H1 (cell line): ENCODE results near the gene RXFP1. TPM values are rescaled to one million over a fixed set of nuclear protein-coding genes. Genes with fewer than 3 reads are reported as not detected.

Experiments used
- CTCF ChIA-PET: fragments of 300-600 bp; sonication (Branson Sonifier 250); formaldehyde crosslinking; loops from one replicate; lab custom pipeline; 2021; ENCODE audit not compliant: partially characterized antibody; lab: Charles Lee
- POLR2A ChIA-PET: fragments of 300-600 bp; sonication (Branson Sonifier 250); formaldehyde crosslinking; loops from one replicate; lab custom pipeline; 2021; ENCODE audit warnings: inconsistent platforms; ENCODE audit not compliant: partially characterized antibody; lab: Charles Lee
- DNase-seq, 2 experiments: peaks; one replicate each; pipeline versions ENCODE4 v3.0.0 to v3.0.0-alpha.2; 2010 to 2022; ENCODE audit warnings: low spot score in 2 of 2, low read depth in 1 of 2, mixed read lengths in 1 of 2
- FAIRE-seq: peaks from 2 replicates; lab custom pipeline; 2011; peaks lifted over from hg19 to GRCh38; lab: Jason Lieb, UNC
- H2AFZ ChIP-seq: 2 replicates; pipeline ENCODE4 v1.8.1; 2012; ENCODE audit warnings: low read length, inconsistent platforms
- H2AK5ac ChIP-seq: 2 replicates; pipeline ENCODE4 v1.6.1; 2013; ENCODE audit warnings: low read depth, low read length
- H2BK120ac ChIP-seq: replicated peaks from 2 replicates; pipeline ENCODE3; 2013; ENCODE audit warnings: low read depth, low read length, inconsistent platforms
- H2BK12ac ChIP-seq: 2 replicates; pipeline ENCODE4 v1.6.1; 2013; ENCODE audit warnings: low read depth, low read length
- H2BK15ac ChIP-seq: 2 replicates; pipeline ENCODE4 v1.6.1; 2013; ENCODE audit warnings: low read length
- H2BK20ac ChIP-seq: 2 replicates; pipeline ENCODE4 v1.6.1; 2013; ENCODE audit warnings: low read length
- H2BK5ac ChIP-seq: 2 replicates; pipeline ENCODE4 v1.6.1; 2013; ENCODE audit warnings: low read depth, low read length
- H3K14ac ChIP-seq: 2 replicates; pipeline ENCODE4 v1.6.1; 2013; ENCODE audit warnings: inconsistent platforms; ENCODE audit not compliant: insufficient read length
- H3K18ac ChIP-seq: 2 replicates; pipeline ENCODE4 v1.6.1; 2013; ENCODE audit warnings: low read length; ENCODE audit errors: extremely low read depth
- H3K23ac ChIP-seq: 2 replicates; pipeline ENCODE4 v1.6.1; 2013; ENCODE audit warnings: inconsistent platforms; ENCODE audit not compliant: insufficient read length
- H3K23me2 ChIP-seq: 2 replicates; pipeline ENCODE4 v1.6.1; 2013; ENCODE audit warnings: low read depth, low read length
- H3K27ac ChIP-seq: 2 replicates; pipeline ENCODE4 v1.6.1; 2011; ENCODE audit warnings: low read depth, low read length, inconsistent platforms
- H3K27me3 ChIP-seq, 4 experiments: replicated peaks in 1 of 4; 1 replicate in 1 of 4; 2 replicates in 3 of 4; pipeline versions ENCODE4 v1.6.1 to v1.8.1; 2011 to 2013; ENCODE audit warnings: low read length in 3 of 4, mild to moderate bottlenecking in 3 of 4, inconsistent platforms in 2 of 4, mixed read lengths in 2 of 4, moderate library complexity in 1 of 4; ENCODE audit not compliant: control insufficient read depth in 3 of 4, insufficient read depth in 3 of 4; ENCODE audit errors: extremely low read depth in 1 of 4
- H3K36me3 ChIP-seq, 4 experiments: 2 replicates each; pipeline versions ENCODE4 v1.6.1 to v1.8.1; 2011 to 2013; ENCODE audit warnings: mild to moderate bottlenecking in 4 of 4, low read length in 3 of 4, moderate library complexity in 2 of 4, control low read depth in 1 of 4, inconsistent platforms in 1 of 4; ENCODE audit not compliant: insufficient read depth in 4 of 4, control insufficient read depth in 2 of 4
- H3K4ac ChIP-seq: replicated peaks from 2 replicates; pipeline ENCODE3; 2013; ENCODE audit warnings: low read length, low read depth, mixed read lengths, inconsistent platforms; ENCODE audit not compliant: insufficient read length
- H3K4me1 ChIP-seq, 4 experiments: replicated peaks in 1 of 4; 1 replicate in 1 of 4; 2 replicates in 3 of 4; pipeline versions ENCODE4 v1.6.1 to v1.8.1; 2011 to 2013; ENCODE audit warnings: low read length in 3 of 4, inconsistent platforms in 2 of 4, mixed read lengths in 1 of 4; ENCODE audit not compliant: insufficient read depth in 4 of 4, control insufficient read depth in 3 of 4
- H3K4me2 ChIP-seq, 2 experiments: 2 replicates each; pipeline versions ENCODE4 v1.6.1 to v1.8.1; 2011 to 2013; ENCODE audit warnings: low read depth in 2 of 2, low read length in 2 of 2, control low read depth in 1 of 2, inconsistent platforms in 1 of 2, mild to moderate bottlenecking in 1 of 2; ENCODE audit not compliant: insufficient read depth in 1 of 2
- H3K4me3 ChIP-seq, 4 experiments: fragments of 200-600, 300-600 bp in 1 of 4; sonication (generic), shearing (Covaris generic), sonication (Bioruptor Twin) in 1 of 4; 2 replicates each; pipeline versions ENCODE4 v1.5.1 to v1.8.1; 2011 to 2016; ENCODE audit warnings: low read length in 4 of 4, low read depth in 3 of 4, control low read depth in 2 of 4, inconsistent platforms in 2 of 4, mild to moderate bottlenecking in 2 of 4, mixed read lengths in 1 of 4, moderate library complexity in 1 of 4; ENCODE audit not compliant: insufficient read depth in 2 of 4; ENCODE audit errors: extremely low read depth in 1 of 4
- H3K56ac ChIP-seq: replicated peaks from 2 replicates; pipeline ENCODE3; 2013; ENCODE audit warnings: low read depth, mild to moderate bottlenecking, mixed read lengths, low read length, inconsistent platforms; ENCODE audit not compliant: insufficient read length
- H3K79me1 ChIP-seq: 2 replicates; pipeline ENCODE4 v1.6.1; 2013; ENCODE audit warnings: low read depth, low read length, control low read depth
- H3K79me2 ChIP-seq, 2 experiments: 2 replicates each; pipeline versions ENCODE4 v1.6.1 to v1.8.1; 2012 to 2013; ENCODE audit warnings: low read length in 2 of 2, mild to moderate bottlenecking in 2 of 2, inconsistent platforms in 1 of 2; ENCODE audit not compliant: insufficient read depth in 2 of 2, control insufficient read depth in 1 of 2
- H3K9ac ChIP-seq, 4 experiments: replicated peaks in 1 of 4; 1 replicate in 1 of 4; 2 replicates in 3 of 4; pipeline versions ENCODE4 v1.6.1 to v1.8.1; 2011 to 2013; ENCODE audit warnings: low read depth in 3 of 4, low read length in 3 of 4, control low read depth in 2 of 4, mild to moderate bottlenecking in 2 of 4, moderate library complexity in 2 of 4, inconsistent platforms in 1 of 4; ENCODE audit errors: extremely low read depth in 1 of 4
- H3K9me3 ChIP-seq, 2 experiments: 2 replicates each; pipeline versions ENCODE4 v1.6.1 to v1.8.1; 2012 to 2013; ENCODE audit warnings: mild to moderate bottlenecking in 2 of 2, moderate library complexity in 2 of 2, control low read depth in 1 of 2, inconsistent platforms in 1 of 2, low read depth in 1 of 2, low read length in 1 of 2, mixed read lengths in 1 of 2; ENCODE audit not compliant: insufficient read depth in 2 of 2
- H4K20me1 ChIP-seq, 2 experiments: replicated peaks in 1 of 2; 2 replicates each; pipeline versions ENCODE3 to v1.8.1; 2011 to 2013; ENCODE audit warnings: inconsistent platforms in 2 of 2, low read length in 2 of 2, mild to moderate bottlenecking in 1 of 2; ENCODE audit not compliant: insufficient read depth in 2 of 2, control insufficient read depth in 1 of 2
- H4K5ac ChIP-seq: 2 replicates; pipeline ENCODE4 v1.6.1; 2013; ENCODE audit warnings: low read length, low read depth, mixed read lengths, inconsistent platforms; ENCODE audit not compliant: insufficient read length
- H4K8ac ChIP-seq: 2 replicates; pipeline ENCODE4 v1.8.0; 2013; ENCODE audit warnings: mild to moderate bottlenecking, moderate library complexity, low read length, inconsistent platforms; ENCODE audit not compliant: insufficient read depth; ENCODE audit errors: extremely low read depth
- H4K91ac ChIP-seq: replicated peaks from 2 replicates; pipeline ENCODE3; 2013; ENCODE audit warnings: low read length, mixed read lengths, inconsistent platforms; ENCODE audit not compliant: insufficient read length
- ATF3 ChIP-seq: IDR thresholded peaks from 2 replicates; pipeline ENCODE4 v1.6.1; 2011; ENCODE audit warnings: low read depth, mild to moderate bottlenecking, low read length; ENCODE audit not compliant: insufficient read depth
- GTF2F1 ChIP-seq: IDR thresholded peaks from 2 replicates; pipeline ENCODE4 v1.6.1; 2012; ENCODE audit warnings: low read depth, low read length, improper control_type of control experiment, borderline replicate concordance
- KDM5A ChIP-seq: fragments of 200-600 bp; IDR thresholded peaks from 2 replicates; pipeline ENCODE4 v1.7.1; 2012; ENCODE audit warnings: mild to moderate bottlenecking, low read length, inconsistent platforms, mixed read lengths
- MAX ChIP-seq: IDR thresholded peaks from 2 replicates; pipeline ENCODE4 v1.6.1; 2012; ENCODE audit warnings: inconsistent platforms
- RXRA ChIP-seq: IDR thresholded peaks from 2 replicates; pipeline ENCODE4 v1.6.1; 2011; ENCODE audit warnings: low read depth, mild to moderate bottlenecking, low read length, moderate library complexity; ENCODE audit not compliant: insufficient read depth
- TBP ChIP-seq: IDR thresholded peaks from 2 replicates; pipeline ENCODE4 v1.6.1; 2011; ENCODE audit warnings: low read depth, low read length, improper control_type of control experiment
- TCF12 ChIP-seq: IDR thresholded peaks from 2 replicates; pipeline ENCODE4 v1.6.1; 2011; ENCODE audit warnings: low read depth, mild to moderate bottlenecking, low read length
- polyA plus RNA-seq, 7 experiments: library from polyadenylated mRNA; depleted of rRNA in 3 of 7; stranded (reverse) in 5 of 7; unstranded in 2 of 7; fragments of >200 nt in 5 of 7; fragments of 200-250 nt in 2 of 7; gene quantifications; 1 replicate in 5 of 7; 2 replicates in 1 of 7; 4 replicates in 1 of 7; pipeline versions ENCODE4 v1.2.1 to v1.2.3, GENCODE V29; 2011 to 2013; ENCODE audit warnings: missing spikeins in 2 of 7, mixed read lengths in 2 of 7
- total RNA-seq: library from RNA; stranded (reverse); fragmentation: NEBNext Ultra II Directional; extraction: Animal tissue kit (Norgen Biotek cat#: 25700); gene quantifications from 2 replicates; pipeline ENCODE4 v1.2.1, GENCODE V29; 2021

RXFP1 gene
- total and polyA plus RNA-seq, 2 of the 8 experiments (the other 6 are each of a cell fraction or from before 2014, with no cell fraction given) = 0.14 to 0.56 TPM

- H3K36me3 ChIP-seq = no peaks in the 10 kb centered on the region
- H3K27me3 ChIP-seq = no peaks in the 10 kb centered on the region
- H4K91ac ChIP-seq = no peak overlapping the region
- TF ChIP-seq TCF12 = no peak
- TF ChIP-seq MAX = no peak
- TF ChIP-seq KDM5A = no peak
- no peak for TF ChIP-seq TBP
- no peak for TF ChIP-seq ATF3
- no peak for TF ChIP-seq GTF2F1
- TF ChIP-seq RXRA = no peak
- TF ChIP-seq, all 59 proteins: peak for 0
- Histone ChIP-seq H2BK15ac (no peak overlapping the region), H3K23ac (no peak overlapping the region), H3K14ac (no peak overlapping the region), H3K9ac (no peak overlapping the region), H3K56ac (no peak overlapping the region), H3K79me1 (no peaks in the 10 kb centered on the region), H3K27ac (no peak overlapping the region), H2BK120ac (no peak overlapping the region), H4K20me1 (no peaks in the 10 kb centered on the region), H2AFZ (no peak overlapping the region), H4K8ac (no peak overlapping the region), H3K79me2 (no peaks in the 10 kb centered on the region), H3K4me2 (no peak overlapping the region), H3K18ac (no peak overlapping the region), H3K4me3 (no peak overlapping the region), H2BK5ac (no peak overlapping the region), H3K4ac (no peak overlapping the region), H3K23me2 (no peaks in the 10 kb centered on the region), H3K9me3 (no peaks in the 10 kb centered on the region), H2BK20ac (no peak overlapping the region), H4K5ac (no peak overlapping the region), H3K4me1 (no peaks in the 10 kb centered on the region), H2BK12ac (no peak overlapping the region), H2AK5ac (no peak overlapping the region)
- FAIRE-seq = no peak
- DNase-seq = no peak
- ChIA-PET POLR2A (no interaction called here), CTCF (interaction anchor here (0.7 to 1.2 kb wide), 3 partner anchors 93 to 425 kb away, joined by 3 read pairs; no protein-coding TSS in a partner anchor)
These were observed 96.3 kb downstream of the RXFP1 start for GRCh38 chr4:158617956-158618355.
